Amniotic epithelial cell (primary cell): ENCODE data around the gene C4orf50.

Experiments used
- DNase-seq: peaks from one replicate; pipeline ENCODE4 v3.0.0-alpha.2; 2010; ENCODE audit warnings: low read depth

The C4orf50 gene

GRCh38 chr4:6018331-6018730, at the start of gene C4orf50:
Gene C4orf50 (minus strand): TSS chr4:6018431.
- no peak for DNase-seq

- no peak for DNase-seq
Observed at GRCh38 chr4:6065934-6066590, 47.8 kb upstream of the C4orf50 start.

GRCh38 chr4:6065166-6065565, 46.9 kb upstream of the C4orf50 start:
- no peak for DNase-seq

GRCh38 chr4:6064383-6064782, 46.2 kb upstream of the C4orf50 start:
- no peak for DNase-seq

DNA sequence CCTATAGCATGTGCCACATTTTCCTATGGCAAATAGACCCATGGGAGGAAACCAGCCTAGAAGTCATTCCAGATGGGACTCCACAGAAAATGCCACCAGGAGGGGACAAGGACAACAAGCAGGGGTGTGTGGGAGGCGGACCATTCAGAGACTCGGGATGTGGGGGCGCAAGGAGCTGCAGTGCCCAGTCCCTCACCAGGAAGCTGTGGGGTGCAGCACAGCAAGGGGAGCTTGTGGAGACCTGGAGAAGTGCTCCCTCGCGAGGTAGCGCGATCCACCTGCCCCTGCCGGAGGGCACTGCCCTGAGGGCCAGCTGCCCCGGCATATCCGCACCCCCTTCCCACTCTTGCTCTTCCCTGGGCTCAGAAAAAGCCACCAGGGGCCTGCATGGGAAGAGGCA, 45.5 kb upstream of the C4orf50 start:
- no peak for DNase-seq

DNA sequence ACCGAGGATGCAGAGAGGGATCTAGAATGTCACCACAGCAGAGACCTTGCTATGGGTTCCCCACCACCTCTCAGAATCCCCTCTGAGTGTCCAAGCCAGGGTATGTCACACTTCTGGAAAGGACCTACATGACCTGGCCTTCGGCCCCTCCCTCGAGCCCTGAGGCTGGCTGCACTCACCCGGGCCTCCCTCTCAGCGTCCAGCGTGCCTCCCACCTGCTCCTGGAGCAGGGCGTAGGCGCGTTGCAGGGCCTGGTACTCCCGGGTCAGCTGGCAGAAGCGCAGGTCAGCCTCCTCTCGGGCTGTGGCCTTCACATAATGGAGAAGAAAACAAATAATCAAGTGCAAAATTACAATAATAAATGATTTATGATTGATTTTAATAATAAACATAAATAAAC, 43.9 kb upstream of the C4orf50 start:
- no peak for DNase-seq

- DNase-seq: no peak
Observed at GRCh38 chr4:6059375-6059805, 41.2 kb upstream of the C4orf50 start.

GRCh38 chr4:6058531-6059374, 40.5 kb upstream of the C4orf50 start:
- no peak for DNase-seq

DNA sequence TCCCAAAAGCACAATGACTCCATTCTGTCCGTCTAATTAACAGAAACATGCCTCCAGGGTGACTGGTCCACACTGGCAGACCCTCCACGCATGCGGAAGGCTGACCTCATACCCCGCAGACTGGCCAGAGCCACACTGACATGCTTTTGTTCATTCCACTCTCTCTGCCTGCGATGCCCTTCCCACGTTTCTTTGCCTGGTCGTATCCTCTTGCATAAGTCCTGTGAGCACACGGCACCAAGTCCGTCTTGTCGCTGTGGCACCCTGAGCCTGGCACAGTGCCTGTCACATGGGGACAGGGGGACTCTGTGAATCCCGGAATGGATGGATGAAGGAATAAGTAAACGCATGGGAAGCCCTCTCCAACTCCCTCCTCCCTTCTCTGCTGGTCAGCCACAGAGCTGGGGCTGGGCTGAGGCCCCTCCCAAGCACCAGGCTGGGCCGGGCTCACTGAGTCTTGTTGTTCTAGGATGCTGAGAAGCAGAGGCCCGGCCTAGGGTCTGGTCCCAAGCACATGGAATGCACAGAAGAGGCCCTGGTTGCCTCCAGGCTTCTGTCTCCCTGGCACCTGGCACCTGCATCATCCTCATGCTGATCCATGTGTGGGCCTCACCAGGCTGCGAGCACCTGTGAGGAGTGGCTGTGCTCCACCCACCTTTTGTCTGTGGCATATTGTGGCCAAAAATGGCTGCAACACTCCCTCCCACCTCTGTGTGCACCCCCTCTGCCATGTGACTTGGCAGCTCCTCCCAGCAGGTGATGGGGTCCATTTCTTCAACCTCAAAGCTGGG, 38.9 kb upstream of the C4orf50 start:
- no peak for DNase-seq

- DNase-seq: no peak
Observed at GRCh38 chr4:6055436-6055835, 37.2 kb upstream of the C4orf50 start.

DNA sequence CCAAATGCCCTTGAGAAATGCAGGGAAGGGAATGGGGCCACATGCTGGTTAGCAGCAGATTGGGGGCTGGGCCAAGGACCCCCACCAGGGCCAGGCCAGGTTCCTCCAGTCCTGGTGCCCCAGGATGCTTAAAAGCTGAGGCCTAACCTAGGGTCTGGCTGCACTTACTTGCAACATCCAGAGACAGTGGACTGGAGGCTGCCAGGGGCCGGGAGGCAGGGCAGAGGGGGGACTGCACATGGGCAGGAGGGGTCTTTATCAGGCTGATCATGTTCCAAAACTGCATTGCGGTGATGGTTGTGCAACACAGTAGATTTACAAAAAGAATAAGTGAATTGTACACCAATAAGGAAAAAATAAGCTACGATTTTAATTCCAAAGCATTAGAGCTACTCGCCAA, 36.8 kb upstream of the C4orf50 start:
- no peak for DNase-seq

DNA sequence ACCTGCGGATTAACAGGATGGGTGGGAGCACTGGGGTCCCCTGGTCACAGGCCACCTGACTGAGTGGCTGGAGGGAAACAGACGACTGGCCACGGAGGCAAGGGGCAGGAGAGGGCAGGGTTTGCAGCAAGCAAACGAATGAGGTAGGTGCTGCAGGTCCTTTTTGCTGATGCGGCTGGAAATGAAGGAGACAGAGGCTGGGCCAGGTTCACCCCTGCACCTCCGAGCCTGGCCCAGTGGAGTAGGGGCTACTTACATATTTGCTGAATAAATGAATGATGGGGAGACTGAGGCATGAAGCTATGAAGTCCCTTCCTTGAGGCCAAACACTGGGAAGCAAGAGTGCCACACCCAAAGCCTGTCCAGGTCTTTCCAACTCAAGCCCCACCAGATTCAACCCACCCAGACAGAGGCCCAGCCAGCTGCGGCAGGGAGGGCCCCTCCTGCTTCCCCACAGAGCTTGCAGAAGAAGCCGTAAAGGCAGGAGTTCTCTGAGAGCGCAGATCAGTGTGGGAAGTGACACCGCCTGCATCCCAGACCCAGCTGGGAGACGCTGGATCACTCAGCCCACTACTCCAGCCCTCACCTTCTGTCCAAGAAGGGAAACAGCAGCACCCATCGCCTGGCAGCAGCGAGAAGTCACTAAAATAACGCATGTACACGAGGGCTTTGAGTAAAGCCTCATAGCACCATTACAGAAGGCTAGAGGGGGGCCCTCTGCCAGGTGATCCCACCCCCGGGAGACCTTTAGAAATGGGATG, 36.1 kb upstream of the C4orf50 start:
- DNase-seq: no peak

GRCh38 chr4:6052679-6053078, 34.4 kb upstream of the C4orf50 start:
- DNase-seq: no peak

GRCh38 chr4:6050551-6050950, 32.3 kb upstream of the C4orf50 start:
- no peak for DNase-seq

DNA sequence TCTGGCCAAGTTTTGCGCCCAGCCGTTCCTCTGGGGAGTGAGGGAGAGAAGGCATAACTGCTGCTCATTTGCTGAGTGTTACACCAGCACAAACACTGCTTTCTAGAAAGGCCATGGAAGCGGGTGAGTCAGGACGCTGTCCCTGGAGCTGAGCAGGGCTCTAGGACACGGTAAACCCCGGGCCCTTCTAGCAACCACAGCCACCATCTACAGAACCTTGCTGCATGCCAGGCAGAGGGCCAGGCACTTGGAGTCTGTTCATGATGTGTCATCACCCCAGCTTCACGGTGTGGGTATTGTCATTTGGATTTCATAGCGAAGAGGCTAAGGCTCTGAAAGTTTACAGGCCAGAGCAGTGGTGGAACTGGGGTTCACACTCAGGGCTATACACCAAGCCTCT, 31.8 kb upstream of the C4orf50 start:
- no peak for DNase-seq

DNA sequence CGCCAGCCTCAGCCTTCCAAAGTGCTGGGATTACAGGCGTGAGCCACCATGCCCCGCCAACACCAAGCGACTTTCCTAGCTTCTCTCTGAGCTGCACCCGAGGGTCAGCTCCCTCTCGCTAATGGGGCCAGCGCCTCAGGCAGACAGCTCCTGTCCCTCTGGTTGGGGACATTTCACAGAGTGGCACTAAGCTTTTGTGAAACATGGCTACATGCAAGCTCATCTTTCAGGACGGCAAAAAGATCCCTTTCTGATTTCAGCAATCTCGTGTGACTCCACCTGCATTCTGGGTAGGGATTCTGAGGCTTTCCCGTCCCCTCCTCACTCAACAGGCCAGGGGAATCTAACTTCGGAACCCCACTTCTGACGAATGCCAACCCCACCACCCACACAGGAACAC, 31.0 kb upstream of the C4orf50 start:
- DNase-seq: no peak

DNA sequence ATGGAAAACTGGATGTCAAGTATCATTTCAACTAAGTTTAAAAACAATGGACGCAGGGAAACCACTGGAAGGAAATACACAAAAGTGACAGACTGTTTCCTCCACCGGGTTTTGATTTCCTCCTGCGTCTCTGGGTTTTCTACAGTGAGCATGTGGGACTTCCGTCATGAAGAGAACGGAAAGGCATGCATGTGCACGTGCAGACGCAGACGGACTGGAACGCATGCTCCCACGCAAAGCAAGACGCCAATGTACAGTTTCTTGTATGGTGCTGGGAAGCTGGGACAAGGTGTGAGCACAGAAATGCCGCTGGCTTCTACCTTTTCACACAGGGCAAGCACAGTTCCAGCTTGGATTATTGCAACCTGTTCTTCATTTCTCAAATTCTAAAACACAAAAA, 30.3 kb upstream of the C4orf50 start:
- no peak for DNase-seq

- no peak for DNase-seq
Observed at GRCh38 chr4:6047130-6047673, 29.0 kb upstream of the C4orf50 start.

- no peak for DNase-seq
Observed at GRCh38 chr4:6046526-6047129, 28.4 kb upstream of the C4orf50 start.

DNA sequence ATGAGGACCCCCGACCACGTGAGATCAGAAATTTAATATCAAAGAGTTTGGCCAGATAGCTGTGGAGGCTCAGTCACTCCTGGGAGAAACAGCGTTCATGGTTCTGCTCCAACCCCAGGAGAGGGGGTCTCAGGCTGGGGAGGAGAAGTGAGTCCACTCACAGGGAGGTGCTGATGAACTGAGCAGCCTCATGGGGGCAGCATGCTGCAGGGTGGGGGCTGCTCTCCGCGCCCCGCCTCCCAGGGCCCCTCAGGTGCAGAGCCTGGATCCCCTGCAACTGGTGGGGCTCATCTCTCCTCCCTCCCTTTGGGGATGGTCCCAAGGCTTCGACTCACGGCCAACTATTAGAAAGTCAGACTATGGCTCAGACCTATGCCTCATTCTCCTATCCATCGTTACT, 26.6 kb upstream of the C4orf50 start:
- no peak for DNase-seq

- no peak for DNase-seq
Observed at GRCh38 chr4:6044276-6044675, 26.0 kb upstream of the C4orf50 start.
